Measurements from ENCODE around the gene CDKL5.

GRCh38 chrX:18620349-18620748, 194.9 kb downstream of the CDKL5 start:
- TF ChIP-seq CTCF (IDR thresholded peaks at IDR 0.05) (no peak), EP300 (IDR thresholded peaks at IDR 0.05) (no peak), POLR2A (IDR thresholded peaks at IDR 0.05) (no peak), POLR2AphosphoS5 (IDR thresholded peaks at IDR 0.05) (no peak)
